Measurements from ENCODE around the gene LRRC37A. TPM values are rescaled to one million over a fixed set of nuclear protein-coding genes. Genes with fewer than 3 reads are reported as not detected.
"Not testable (repeated sequence)": the region's sequence is repeated elsewhere in the genome, so short reads cannot be mapped to it uniquely, and the experiment has no call there.

LRRC37A gene
- under 1 TPM; 0.46 to 0.91 (median 0.68) TPM for total RNA-seq (2021; fragmentation: NEBNext Ultra II Directional; extraction: Animal tissue kit (Norgen Biotek cat#: 25700))
- long read RNA-seq, result 0 reads

- H3K27me3 Mint-ChIP-seq (ENCODE audit: insufficient read depth); DNase-seq; H3K4me1 Mint-ChIP-seq (ENCODE audit: low read depth); H3K9me3 Mint-ChIP-seq; H3K27ac Mint-ChIP-seq; H3K4me3 Mint-ChIP-seq; H3K36me3 Mint-ChIP-seq (ENCODE audit: low read depth): not testable (repeated sequence)
These were observed at the start of gene LRRC37A for GRCh38 chr17:46294831-46295230. TSS of gene LRRC37A (plus strand) at chr17:46295131. CDS start at chr17:46295134, 3 bp downstream.

- H3K27me3 Mint-ChIP-seq (ENCODE audit: insufficient read depth); DNase-seq; H3K36me3 Mint-ChIP-seq (ENCODE audit: low read depth); H3K4me3 Mint-ChIP-seq; H3K4me1 Mint-ChIP-seq (ENCODE audit: low read depth); H3K27ac Mint-ChIP-seq; H3K9me3 Mint-ChIP-seq: not testable (repeated sequence)
These were observed 45.8 kb upstream of the LRRC37A start for GRCh38 chr17:46249153-46249552.

GRCh38 chr17:46252804-46253203, 42.1 kb upstream of the LRRC37A start:
- not testable (repeated sequence) for H3K4me1 Mint-ChIP-seq (ENCODE audit: low read depth); H3K36me3 Mint-ChIP-seq (ENCODE audit: low read depth); DNase-seq; H3K9me3 Mint-ChIP-seq; H3K4me3 Mint-ChIP-seq; H3K27ac Mint-ChIP-seq
- peaks cover 11% of the 10 kb centered on the region; the same call in 1 of the 2 replicates for H3K27me3 Mint-ChIP-seq (ENCODE audit: insufficient read depth)

- H3K36me3 Mint-ChIP-seq (ENCODE audit: low read depth); H3K4me1 Mint-ChIP-seq (ENCODE audit: low read depth); H3K27ac Mint-ChIP-seq; H3K4me3 Mint-ChIP-seq; H3K9me3 Mint-ChIP-seq: not testable (repeated sequence)
- DNase-seq, result peak; percentile 30
- H3K27me3 Mint-ChIP-seq (ENCODE audit: insufficient read depth), result peaks cover 11% of the 10 kb centered on the region; the same call in 1 of the 2 replicates
- TF ChIP-seq CTCF (IDR thresholded peaks at IDR 0.05), result peak; percentile 81
These were observed 41.2 kb upstream of the LRRC37A start for GRCh38 chr17:46253722-46254121.

- not testable (repeated sequence) for H3K9me3 Mint-ChIP-seq
These were observed 40.7 kb upstream of the LRRC37A start for GRCh38 chr17:46254215-46254614.

GRCh38 chr17:46256369-46256768, 38.6 kb upstream of the LRRC37A start:
- H3K36me3 Mint-ChIP-seq (ENCODE audit: low read depth); H3K9me3 Mint-ChIP-seq; H3K27ac Mint-ChIP-seq; H3K27me3 Mint-ChIP-seq (ENCODE audit: insufficient read depth); DNase-seq; H3K4me3 Mint-ChIP-seq; H3K4me1 Mint-ChIP-seq (ENCODE audit: low read depth): not testable (repeated sequence)

More at GRCh38 chr17:46254215-46254614, 40.7 kb upstream of the LRRC37A start:
- H3K27ac Mint-ChIP-seq; H3K4me3 Mint-ChIP-seq; H3K36me3 Mint-ChIP-seq (ENCODE audit: low read depth); DNase-seq; H3K4me1 Mint-ChIP-seq (ENCODE audit: low read depth): not testable (repeated sequence)
- peaks cover 11% of the 10 kb centered on the region; the same call in 1 of the 2 replicates for H3K27me3 Mint-ChIP-seq (ENCODE audit: insufficient read depth)

- not testable (repeated sequence) for DNase-seq; H3K9me3 Mint-ChIP-seq; H3K27ac Mint-ChIP-seq; H3K36me3 Mint-ChIP-seq (ENCODE audit: low read depth); H3K27me3 Mint-ChIP-seq (ENCODE audit: insufficient read depth)
- H3K4me3 Mint-ChIP-seq, result peak overlapping the region; percentile 82
- TF ChIP-seq CTCF (IDR thresholded peaks at IDR 0.05), result peak; percentile 37
- peaks cover 27% of the 10 kb centered on the region for H3K4me1 Mint-ChIP-seq (ENCODE audit: low read depth)
These were observed 34.9 kb upstream of the LRRC37A start for GRCh38 chr17:46259845-46260661.

- Mint-ChIP-seq H3K36me3 (ENCODE audit: low read depth) (no peaks in the 10 kb centered on the region), H3K9me3 (no peaks in the 10 kb centered on the region), H3K4me3 (no peak overlapping the region), H3K4me1 (ENCODE audit: low read depth) (peaks cover 44% of the 10 kb centered on the region), H3K27me3 (ENCODE audit: insufficient read depth) (peaks cover 2% of the 10 kb centered on the region; the same call in 1 of the 2 replicates), H3K27ac (no peak overlapping the region)
- no peak for TF ChIP-seq CTCF (IDR thresholded peaks at IDR 0.05)
- no peak for DNase-seq
These were observed 32.7 kb upstream of the LRRC37A start for GRCh38 chr17:46262271-46262670.

Data from HFFc6 (cell line).